ENCODE results near the gene FAM177B. TPM values are rescaled to one million over a fixed set of nuclear protein-coding genes. Genes with fewer than 3 reads are reported as not detected.
A peak's percentile ranks its signal among the peaks of the same experiment; 100 is the strongest.

The FAM177B gene
- not detected for total RNA-seq
- long read RNA-seq, result 0 reads

DNA sequence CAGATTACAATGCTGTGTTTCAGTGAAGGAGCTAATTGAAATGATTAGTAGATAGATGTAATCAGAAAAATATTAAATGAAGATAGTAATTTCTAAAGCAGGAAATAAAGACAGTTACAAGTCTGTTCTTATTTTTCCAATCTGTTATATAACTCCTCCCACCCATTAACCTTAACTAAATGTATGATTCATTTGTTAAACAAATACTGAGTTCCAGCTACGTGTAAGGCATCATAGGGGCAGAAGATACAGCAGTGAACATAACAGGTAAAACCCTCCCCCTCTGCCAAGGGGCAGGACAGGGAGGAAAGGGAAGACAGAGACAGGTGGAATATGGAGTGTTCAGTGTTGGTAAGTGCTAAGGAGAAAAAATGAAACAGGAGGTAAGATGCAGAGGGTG, at the start of gene FAM177B:
TSS of gene FAM177B (plus strand) at position 231 of the 400 bp plus-strand sequence. CDS start 9,344 bp downstream, outside the sequence.
- DNase-seq (no peak), ATAC-seq (ENCODE audit: poor library complexity) (no peak)
- intact Hi-C loops (cut with DNase I), result no loop called here

- intact Hi-C loops (cut with DNase I), result no loop called here
- DNase-seq (no peak), ATAC-seq (ENCODE audit: poor library complexity) (no peak)
Measured at GRCh38 chr1:222691016-222691415, 46.0 kb upstream of the FAM177B start.

GRCh38 chr1:222694927-222695326, 42.1 kb upstream of the FAM177B start:
- intact Hi-C loops (cut with DNase I), result no loop called here
- no peak for ATAC-seq (ENCODE audit: poor library complexity)
- DNase-seq, result no peak

- no peak for DNase-seq
- intact Hi-C loops (cut with DNase I), result no loop called here
- no peak for ATAC-seq (ENCODE audit: poor library complexity)
Measured at GRCh38 chr1:222696741-222697140, 40.3 kb upstream of the FAM177B start.

- intact Hi-C loops (cut with DNase I), result no loop called here
- ATAC-seq (ENCODE audit: poor library complexity), result no peak
- no peak for DNase-seq
Measured at GRCh38 chr1:222697203-222697602, 39.8 kb upstream of the FAM177B start.

- intact Hi-C loops (cut with DNase I), result no loop called here
- DNase-seq (no peak), ATAC-seq (ENCODE audit: poor library complexity) (no peak)
Measured at GRCh38 chr1:222697826-222698225, 39.2 kb upstream of the FAM177B start.

- ATAC-seq (ENCODE audit: poor library complexity), result no peak
- intact Hi-C loops (cut with DNase I), result no loop called here
- no peak for DNase-seq
Measured at GRCh38 chr1:222702210-222702609, 34.8 kb upstream of the FAM177B start.

- ATAC-seq (ENCODE audit: poor library complexity) (no peak), DNase-seq (no peak)
- intact Hi-C loops (cut with DNase I), result no loop called here
Measured at GRCh38 chr1:222704260-222704659, 32.7 kb upstream of the FAM177B start.

DNA sequence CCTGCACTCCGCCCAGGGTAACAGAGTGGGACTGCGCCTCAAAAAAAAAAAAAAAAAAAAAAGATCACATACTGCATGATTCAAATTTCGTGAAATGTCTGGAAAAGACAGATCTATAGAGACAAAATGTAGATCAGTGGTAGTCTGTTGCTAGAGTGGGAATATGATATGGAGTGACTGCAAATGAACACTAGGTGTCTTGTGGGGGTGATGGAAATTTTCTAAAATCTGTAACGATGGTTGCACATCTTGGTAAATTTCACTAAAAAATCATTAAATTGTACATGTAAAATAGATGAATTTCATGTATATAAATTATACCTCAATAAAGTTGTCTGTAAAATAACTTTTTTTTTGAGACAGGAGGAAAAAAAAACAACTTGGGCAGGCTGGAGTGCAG, 30.2 kb upstream of the FAM177B start:
- DNase-seq (no peak), ATAC-seq (ENCODE audit: poor library complexity) (no peak)
- intact Hi-C loops (cut with DNase I), result no loop called here

DNA sequence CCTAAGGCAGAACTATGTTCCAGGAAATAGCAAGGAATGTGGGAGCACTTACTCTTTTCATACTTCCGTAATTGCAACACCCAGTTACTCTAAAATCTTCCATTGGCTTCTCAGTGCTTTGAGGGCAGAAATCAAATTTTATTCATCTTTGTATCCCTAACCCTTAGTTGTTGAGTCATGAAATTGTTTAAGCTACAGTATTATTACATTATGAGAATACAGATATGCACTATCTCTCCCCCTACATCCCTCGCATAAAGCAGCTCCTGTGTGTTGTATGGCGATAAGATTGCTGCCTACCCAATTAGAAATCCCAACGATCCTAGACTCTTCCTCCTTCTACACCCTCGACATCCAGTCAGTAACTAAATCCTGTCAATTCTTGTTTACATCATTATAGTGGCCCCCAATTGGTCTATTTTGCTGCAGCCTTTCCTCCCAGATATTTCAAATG, 27.3 kb upstream of the FAM177B start:
- no peak for ATAC-seq (ENCODE audit: poor library complexity)
- DNase-seq, result no peak
- intact Hi-C loops (cut with DNase I), result no loop called here

DNA sequence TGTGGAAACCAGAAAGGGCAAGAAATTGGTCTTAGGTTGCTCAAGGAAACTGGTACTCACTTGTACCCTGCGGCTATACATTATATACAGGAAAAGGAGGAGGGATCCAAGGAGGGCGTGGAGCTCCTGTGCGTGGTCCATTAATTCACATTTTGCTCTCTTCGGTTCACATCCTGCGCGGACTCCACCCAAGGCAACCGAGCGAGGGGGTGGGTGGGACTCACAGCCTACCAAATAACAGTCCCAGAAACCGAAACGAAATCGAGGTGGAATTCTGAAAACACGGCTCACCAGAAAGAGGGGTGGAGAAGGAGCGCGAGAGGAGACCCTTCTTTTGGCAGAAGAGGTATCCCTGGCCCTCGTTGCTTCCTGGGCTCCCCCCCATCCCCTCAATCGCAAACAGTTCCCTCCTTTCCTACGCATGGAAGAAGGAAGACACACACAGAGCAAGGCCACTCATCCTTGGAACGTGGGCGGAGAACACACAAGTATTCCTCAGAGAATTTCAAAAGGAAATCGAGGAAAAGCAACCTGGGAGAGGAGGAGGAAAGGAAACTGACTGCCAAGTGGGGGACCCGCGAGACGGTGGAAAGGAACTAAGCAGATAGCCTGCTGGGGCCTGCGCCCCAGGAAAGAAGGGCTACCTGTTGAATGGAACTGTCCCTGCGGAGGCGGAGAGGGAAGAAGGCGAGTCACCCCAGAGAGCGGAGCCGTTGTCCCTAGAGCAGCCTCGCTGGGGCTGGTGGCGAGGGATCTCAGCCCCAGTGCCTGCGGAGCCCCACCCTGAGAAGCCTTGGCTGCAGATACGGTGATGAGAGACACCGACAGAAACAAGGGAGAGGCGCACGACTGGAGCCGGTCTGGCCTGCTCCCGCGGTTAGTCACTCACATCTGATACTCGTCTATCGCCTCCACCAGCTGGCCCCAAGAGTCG, 25.4 kb upstream of the FAM177B start:
- DNase-seq, result peak; percentile 72
- intact Hi-C loops (cut with DNase I), result no loop called here

DNA sequence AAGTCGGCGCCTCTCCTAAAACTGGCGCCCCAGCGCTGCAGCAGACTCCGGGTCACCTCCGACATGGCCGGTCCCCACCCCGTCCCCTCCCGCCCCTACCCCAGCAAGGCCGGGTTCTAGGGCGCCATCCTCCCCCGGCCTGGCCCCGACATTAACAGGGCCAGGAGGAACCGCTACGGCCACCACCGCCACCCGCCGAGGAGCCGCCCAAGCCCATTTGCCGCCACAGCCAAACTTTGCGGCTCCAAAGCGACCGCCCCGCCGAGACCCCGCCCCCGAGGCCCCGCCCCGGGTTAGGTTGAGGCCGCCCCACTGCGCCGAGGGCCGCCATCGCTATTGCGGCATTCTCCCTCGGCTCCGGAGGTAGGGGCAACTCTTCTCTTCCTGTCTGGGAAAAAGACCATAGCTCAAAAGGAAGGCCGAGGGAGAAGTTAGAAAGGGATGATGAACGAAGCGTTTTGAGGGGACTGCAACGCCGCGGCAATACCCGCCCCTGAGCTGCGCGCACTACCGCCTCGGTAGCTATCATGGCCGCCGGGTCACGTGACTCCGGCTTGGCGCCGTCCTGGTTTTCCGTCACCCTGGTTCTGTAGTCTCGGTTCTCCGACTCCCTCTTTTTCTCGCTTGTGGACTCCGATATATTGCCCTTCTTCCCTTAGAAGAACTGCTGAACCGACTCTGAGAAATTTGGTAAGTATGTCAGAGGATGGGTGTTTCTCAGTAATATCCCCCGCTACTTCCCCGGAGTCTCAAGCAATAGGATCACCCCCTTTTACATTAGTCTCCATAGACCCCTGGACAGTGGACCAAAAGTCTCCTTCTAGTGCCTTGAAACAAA, 24.5 kb upstream of the FAM177B start, which contains the start of the genes AIDA and BROX:
TSS of gene AIDA (minus strand) at position 239 of the 838 bp plus-strand sequence. CDS start at position 65, 174 bp downstream.
TSS of gene BROX (plus strand) at position 312 of the 838 bp plus-strand sequence. CDS start 3,136 bp downstream, outside the sequence.
- intact Hi-C loops (cut with DNase I), result no loop called here
- ATAC-seq (ENCODE audit: poor library complexity) (peak; percentile 97), DNase-seq (peak; percentile 97)

More for the DNA sequence above, 25.4 kb upstream of the FAM177B start:
- ATAC-seq (ENCODE audit: poor library complexity), result peak; percentile 39

GRCh38 chr1:222713091-222713961, 23.7 kb upstream of the FAM177B start:
- intact Hi-C loops (cut with DNase I), result no loop called here
- ATAC-seq (ENCODE audit: poor library complexity) (peak; percentile 91), DNase-seq (peak; percentile 96)

DNA sequence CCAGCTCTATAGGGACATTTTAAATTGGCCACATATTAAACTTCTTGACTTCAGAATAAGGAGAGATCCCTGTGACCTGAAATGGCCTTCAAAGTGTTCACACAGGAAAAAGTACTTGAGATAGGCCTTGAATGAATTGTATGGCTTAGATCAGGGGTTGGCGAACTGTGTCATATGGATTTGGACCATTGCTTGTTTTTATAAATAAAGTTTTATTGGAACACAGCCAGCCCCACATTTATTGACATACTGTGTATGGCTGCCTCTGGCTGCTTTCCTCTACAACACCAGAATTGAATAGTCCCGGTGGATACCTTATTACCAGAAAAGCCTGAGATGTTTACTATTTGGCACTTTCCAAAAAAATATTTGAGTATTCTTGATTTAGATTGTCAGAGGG, 20.6 kb upstream of the FAM177B start:
- DNase-seq (no peak), ATAC-seq (ENCODE audit: poor library complexity) (no peak)
- intact Hi-C loops (cut with DNase I), result no loop called here

DNA sequence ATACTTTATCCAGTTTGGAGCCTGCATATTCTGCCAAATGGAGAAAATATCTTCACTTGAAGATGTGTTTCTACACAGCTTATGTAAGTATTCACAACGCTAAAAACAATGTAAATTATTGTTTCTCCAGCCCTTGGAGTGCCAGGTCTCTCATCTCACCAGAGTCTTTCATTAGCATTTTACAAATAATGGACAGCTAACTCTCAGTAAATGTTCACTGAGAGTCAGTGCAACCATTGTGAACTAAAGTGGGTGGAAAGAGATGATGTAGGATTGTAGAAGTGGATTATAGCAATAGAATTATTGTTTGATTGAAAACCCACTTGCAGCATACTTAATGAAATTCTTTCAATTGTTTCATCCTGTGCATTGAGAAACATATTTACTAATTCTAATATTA, 8.3 kb upstream of the FAM177B start:
- ATAC-seq (ENCODE audit: poor library complexity) (no peak), DNase-seq (no peak)
- intact Hi-C loops (cut with DNase I), result no loop called here

DNA sequence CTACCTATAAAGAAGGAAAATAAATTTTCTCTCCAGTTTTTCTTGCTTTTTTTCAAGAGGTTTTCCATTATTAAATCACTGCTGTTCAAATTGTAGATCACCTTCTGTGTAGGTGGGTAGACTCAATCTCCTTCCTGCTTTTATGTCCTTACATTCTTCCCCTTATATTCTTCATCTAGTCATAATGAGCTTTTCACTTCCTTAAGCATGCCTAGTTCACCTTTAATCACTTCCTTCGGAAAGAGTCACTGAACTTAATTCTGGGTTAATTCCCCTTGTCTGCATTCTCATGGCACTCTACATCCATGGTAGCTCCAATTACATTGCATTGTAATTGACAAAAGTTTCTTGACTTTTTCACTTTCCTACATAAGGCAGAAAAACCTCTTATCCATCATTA, 6.1 kb upstream of the FAM177B start:
- intact Hi-C loops (cut with DNase I), result no loop called here
- DNase-seq (no peak), ATAC-seq (ENCODE audit: poor library complexity) (no peak)

DNA sequence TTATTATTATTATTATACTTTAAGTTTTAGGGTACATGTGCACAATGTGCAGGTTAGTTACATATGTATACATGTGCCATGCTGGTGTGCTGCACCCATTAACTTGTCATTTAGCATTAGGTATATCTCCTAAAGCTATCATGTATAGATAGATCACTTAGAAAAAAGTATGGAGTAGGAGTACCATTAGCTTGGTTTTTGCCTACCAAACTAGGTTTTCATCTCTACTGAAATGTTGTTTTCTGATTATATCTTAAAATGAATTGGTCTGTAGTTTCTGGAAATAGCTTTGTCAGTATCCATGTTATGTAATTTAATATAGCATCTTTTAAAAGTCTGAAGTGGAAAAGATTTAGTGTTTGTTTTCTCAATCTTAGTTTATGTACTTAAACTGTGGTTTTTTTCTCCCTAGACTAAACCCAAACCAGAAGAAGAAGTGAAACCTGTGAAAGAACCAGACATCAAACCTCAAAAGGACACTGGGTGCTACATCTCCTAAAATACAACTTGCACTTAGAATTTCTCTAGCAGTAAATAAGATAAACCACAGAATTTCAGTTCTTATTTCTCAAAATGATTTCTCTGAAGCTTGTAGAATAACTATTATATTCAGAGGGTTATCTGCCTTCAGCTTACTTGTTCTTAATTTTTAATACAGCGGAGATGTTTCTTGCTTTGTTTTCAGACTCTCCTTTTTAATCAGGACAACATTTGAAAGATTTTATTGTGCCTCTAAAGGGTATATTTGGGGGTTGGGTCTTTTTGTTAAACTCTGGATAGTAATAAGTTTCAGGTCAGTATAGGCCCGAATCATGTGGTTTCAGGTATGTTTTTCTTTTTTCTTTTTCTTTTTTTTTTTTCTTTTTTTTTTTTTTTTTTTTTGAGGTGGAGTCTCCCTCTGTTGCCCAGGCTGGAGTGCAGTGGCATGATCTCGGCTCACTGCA, 4.5 kb upstream of the FAM177B start:
- ATAC-seq (ENCODE audit: poor library complexity) (no peak), DNase-seq (no peak)
- intact Hi-C loops (cut with DNase I), result no loop called here

All from Right ventricle myocardium superior (tissue), 1 donor.